Stimulated activated CD8-positive, alpha-beta memory T cell treated with anti-CD3 and anti-CD28 coated beads, Interleukin-12 subunit alpha, Interleukin-12 subunit beta, amount 100 ng/mL, for 24 hours (primary cell): ENCODE data around the gene PLAGL2.

Experiments
- DNase-seq: peaks from one replicate; pipeline ENCODE4 v3.0.0-alpha.2; 2020; ENCODE audit errors: extremely low read depth

Gene PLAGL2

GRCh38 chr20:32230707-32231106, 23.2 kb upstream of the PLAGL2 start:
- no peak for DNase-seq

GRCh38 chr20:32229251-32229747, 21.8 kb upstream of the PLAGL2 start:
- DNase-seq = no peak

GRCh38 chr20:32227744-32228688, 20.5 kb upstream of the PLAGL2 start:
- no peak for DNase-seq

- DNase-seq = no peak
Measured at GRCh38 chr20:32227306-32227705, 19.8 kb upstream of the PLAGL2 start.

- no peak for DNase-seq
Measured at GRCh38 chr20:32226391-32226790, 18.8 kb upstream of the PLAGL2 start.

GRCh38 chr20:32224463-32224862, 16.9 kb upstream of the PLAGL2 start:
- no peak for DNase-seq

- no peak for DNase-seq
Measured at GRCh38 chr20:32218156-32218900, 10.8 kb upstream of the PLAGL2 start.

- DNase-seq = no peak
Measured at GRCh38 chr20:32216179-32217142, 8.9 kb upstream of the PLAGL2 start.

- no peak for DNase-seq
Measured at GRCh38 chr20:32215729-32216128, 8.2 kb upstream of the PLAGL2 start.

GRCh38 chr20:32215147-32215546, 7.6 kb upstream of the PLAGL2 start:
- no peak for DNase-seq

GRCh38 chr20:32213870-32214269, 6.3 kb upstream of the PLAGL2 start:
- no peak for DNase-seq

GRCh38 chr20:32209850-32210605, 2.5 kb upstream of the PLAGL2 start:
- DNase-seq = no peak

GRCh38 chr20:32208499-32209154, 1.1 kb upstream of the PLAGL2 start:
- no peak for DNase-seq

GRCh38 chr20:32206760-32207625, 550 bp downstream of the PLAGL2 start:
- no peak for DNase-seq

GRCh38 chr20:32205843-32206759, 1.4 kb downstream of the PLAGL2 start:
- DNase-seq = no peak

- no peak for DNase-seq
Measured at GRCh38 chr20:32205110-32205842, 2.3 kb downstream of the PLAGL2 start.
